ENCODE results near the gene KNDC1.

GRCh38 chr10:133255323-133255722 lies 95.3 kb downstream of the KNDC1 start:
- no peak for TF ChIP-seq CTCF (IDR thresholded peaks at IDR 0.05; ENCODE audit: low read depth, low read length)
- no peak for TF ChIP-seq EZH2phosphoT487 (IDR thresholded peaks at IDR 0.05; ENCODE audit: low read depth)
